Activated CD4-positive, alpha-beta T cell treated with anti-CD3 and anti-CD28 coated beads, Interleukin-2, Interleukin-4, amounts not matched to agents 100 ng/mL and 50 ng/mL, durations not matched to agents 16 hours and 8 hours (primary cell): Measurements from ENCODE around the gene COX10.
A peak's percentile ranks its signal among the peaks of the same experiment; 100 is the strongest.

Experiments used
- DNase-seq: peaks from one replicate; pipeline ENCODE4 v3.0.0-alpha.2; 2020; ENCODE audit warnings: low spot score

Gene COX10

GRCh38 chr17:14070344-14070984, 1.2 kb downstream of the COX10 start:
- DNase-seq: no peak

DNA sequence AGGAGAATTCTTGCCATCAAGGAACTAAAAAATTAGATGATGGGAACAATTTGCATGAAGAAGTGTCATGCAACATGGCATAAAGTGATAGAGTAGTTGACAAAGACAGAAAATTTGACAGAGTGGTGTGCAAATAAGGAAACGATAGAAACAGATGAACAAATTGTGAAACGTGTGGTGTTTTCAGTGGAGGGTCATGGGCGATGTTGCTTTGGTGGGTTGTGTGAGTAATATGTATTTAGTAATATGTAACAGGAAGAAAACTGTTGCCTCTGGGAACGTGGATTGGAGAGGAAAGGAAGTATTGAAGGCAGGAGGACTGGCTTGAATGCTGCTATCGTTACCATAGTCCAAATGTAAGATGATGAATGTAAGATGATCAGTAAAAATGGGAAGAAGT, 3.6 kb downstream of the COX10 start:
- DNase-seq: no peak

DNA sequence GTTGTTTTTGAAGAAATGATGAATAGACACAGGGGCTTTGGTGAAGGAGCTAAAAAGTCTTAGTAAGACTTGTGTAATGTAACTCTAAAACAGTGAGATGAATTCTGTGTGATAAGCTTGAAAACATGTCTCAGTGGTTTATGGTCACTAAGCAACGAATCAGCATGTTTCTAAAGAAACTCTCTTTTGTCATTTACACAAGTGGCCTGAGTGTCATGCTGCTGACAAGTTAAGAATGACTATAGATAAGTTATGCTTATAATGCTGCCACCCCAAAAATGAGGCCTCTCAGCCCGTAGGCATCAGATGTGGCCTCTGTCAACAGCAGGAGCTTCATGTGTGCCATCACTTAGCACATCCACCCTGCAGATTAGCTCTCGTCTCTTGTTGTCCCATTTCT, 8.7 kb downstream of the COX10 start:
- peak; percentile 22 for DNase-seq

GRCh38 chr17:14080847-14081251, 11.5 kb downstream of the COX10 start:
- no peak for DNase-seq

- DNase-seq: no peak
Measured at GRCh38 chr17:14082848-14083247, 13.5 kb downstream of the COX10 start.

DNA sequence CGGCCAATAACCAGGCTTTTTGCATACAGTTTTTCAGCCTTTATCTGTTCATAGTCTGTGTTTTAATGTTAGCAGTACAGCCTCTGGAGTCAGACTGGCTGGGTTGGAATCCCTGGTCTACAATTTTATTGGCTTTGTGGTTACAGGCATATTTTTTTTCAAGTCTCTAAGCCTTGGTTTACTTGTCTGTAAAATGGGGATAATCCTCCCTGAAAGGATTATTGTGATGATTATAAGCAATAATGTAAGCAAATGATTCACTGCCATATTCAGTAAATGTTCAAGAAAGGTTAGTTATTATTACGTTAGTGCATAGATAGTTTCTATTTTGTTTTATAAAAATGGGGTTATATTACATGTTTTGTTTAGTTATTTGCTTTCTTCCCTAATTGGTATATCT, 15.7 kb downstream of the COX10 start:
- no peak for DNase-seq

- no peak for DNase-seq
Measured at GRCh38 chr17:14086189-14086588, 16.9 kb downstream of the COX10 start.

DNA sequence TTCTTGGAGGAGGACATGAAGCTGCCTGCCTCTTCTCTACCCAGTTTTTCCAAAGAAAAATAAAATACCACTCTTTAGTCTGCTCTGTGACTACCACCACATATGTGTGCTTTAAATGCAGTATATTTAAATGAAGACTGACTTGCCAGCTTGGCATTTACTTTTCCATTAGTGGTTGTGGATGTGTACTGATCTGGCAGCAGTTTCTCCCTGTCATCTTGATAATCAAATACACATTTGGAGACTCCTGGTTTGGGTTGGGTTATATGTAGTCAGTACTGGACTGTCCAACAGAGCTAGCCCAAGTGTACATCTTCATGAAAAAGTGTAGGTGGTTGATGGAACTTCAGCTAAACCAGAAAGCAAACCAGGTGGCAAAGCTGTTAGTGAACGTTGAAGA, 19.9 kb downstream of the COX10 start:
- DNase-seq: no peak

- DNase-seq: no peak
Measured at GRCh38 chr17:14091367-14091766, 22.1 kb downstream of the COX10 start.

GRCh38 chr17:14092808-14093207, 23.5 kb downstream of the COX10 start:
- no peak for DNase-seq

GRCh38 chr17:14094676-14095601, 25.6 kb downstream of the COX10 start:
- no peak for DNase-seq

DNA sequence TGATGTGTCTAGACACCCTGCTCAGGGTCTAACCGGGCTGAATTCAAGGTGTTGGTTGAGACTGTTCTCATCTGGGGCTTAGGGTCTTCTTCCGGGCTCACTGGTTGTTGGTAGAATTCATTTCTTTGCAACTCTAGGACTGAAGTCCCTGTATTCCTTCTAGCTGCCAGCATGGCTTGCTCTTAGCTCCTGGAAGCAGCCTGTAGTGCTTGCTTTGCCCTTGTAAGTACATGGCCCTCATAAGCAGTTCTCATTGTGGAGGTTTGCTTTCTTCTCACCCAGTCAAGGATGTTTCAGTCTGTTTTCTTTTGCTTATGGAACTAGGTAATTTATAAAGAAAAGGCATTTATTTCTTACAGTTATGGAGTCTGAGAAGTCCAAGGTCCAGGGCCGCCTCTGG, 26.3 kb downstream of the COX10 start:
- no peak for DNase-seq

GRCh38 chr17:14098246-14098645, 28.9 kb downstream of the COX10 start:
- no peak for DNase-seq

- DNase-seq: no peak
Measured at GRCh38 chr17:14101976-14102375, 32.7 kb downstream of the COX10 start.

- DNase-seq: no peak
Measured at GRCh38 chr17:14103836-14104235, 34.5 kb downstream of the COX10 start.

- no peak for DNase-seq
Measured at GRCh38 chr17:14104734-14105133, 35.4 kb downstream of the COX10 start.

GRCh38 chr17:14107889-14108288, 38.6 kb downstream of the COX10 start:
- no peak for DNase-seq

- no peak for DNase-seq
Measured at GRCh38 chr17:14112407-14112806, 43.1 kb downstream of the COX10 start.

GRCh38 chr17:14113137-14113536, 43.8 kb downstream of the COX10 start:
- no peak for DNase-seq

GRCh38 chr17:14116263-14117024, 47.1 kb downstream of the COX10 start:
- DNase-seq: no peak

DNA sequence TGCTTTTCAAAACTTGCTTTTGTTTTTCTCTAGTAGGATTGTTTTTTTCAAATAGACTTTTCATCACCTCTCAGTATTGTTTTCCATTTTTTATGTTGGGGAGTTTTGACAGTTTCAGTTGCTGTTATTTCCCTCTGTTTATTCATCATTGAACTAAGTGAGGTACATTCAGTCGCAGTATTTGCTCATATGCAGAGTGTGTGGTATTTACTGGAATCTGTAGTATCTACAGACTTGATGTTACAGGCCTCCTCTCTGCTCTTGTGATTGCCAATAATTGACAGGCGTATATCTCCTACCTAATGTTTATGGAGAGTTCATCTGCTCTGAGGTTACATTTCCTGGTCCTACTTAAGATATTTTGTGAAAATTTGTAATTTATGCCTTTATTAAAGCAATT, 49.6 kb downstream of the COX10 start:
- DNase-seq: peak; percentile 79

DNA sequence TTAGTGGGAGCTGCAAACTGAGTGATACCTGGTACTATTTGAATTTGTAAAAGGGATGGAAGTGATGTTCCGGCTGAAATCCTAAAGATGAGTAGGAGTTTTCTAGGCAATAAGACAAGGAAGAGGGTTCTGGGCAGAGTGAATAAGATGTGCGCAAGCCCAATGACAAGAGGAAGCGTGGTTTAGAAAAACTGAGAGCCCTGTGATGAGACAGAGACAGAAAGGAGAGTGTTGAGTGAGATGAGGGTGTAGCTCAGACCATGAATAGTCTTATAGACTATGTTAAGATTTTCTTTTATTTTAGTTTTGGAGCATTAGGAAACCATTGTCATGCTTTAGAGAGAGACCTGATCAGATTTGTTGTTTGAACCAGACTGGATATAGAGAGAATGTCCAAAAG, 50.2 kb downstream of the COX10 start:
- DNase-seq: peak; percentile 45

DNA sequence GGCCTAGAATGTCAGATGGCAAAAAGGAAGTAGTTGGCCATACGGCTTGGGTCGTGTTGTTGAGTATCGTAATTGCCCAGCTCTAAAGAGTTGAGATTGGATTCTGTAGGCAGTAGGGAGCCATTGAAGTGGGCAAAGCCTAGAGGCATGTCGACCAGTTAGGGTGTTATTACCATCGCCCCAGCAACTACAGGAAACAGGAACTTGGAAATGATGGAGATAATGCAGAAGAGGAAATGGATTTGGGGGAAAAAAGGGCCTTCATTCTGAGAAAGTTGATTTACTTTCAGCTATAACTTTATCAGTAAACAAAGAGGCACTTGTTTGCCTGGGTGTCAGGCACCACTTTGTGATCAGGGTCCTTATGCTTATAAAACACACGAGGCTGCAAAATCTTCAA, 52.6 kb downstream of the COX10 start:
- DNase-seq: no peak
